Measurements from ENCODE around the gene COL12A1. TPM values are rescaled to one million over a fixed set of nuclear protein-coding genes. Genes with fewer than 3 reads are reported as not detected.
A peak's percentile ranks its signal among the peaks of the same experiment; 100 is the strongest.

COL12A1 gene
- total RNA-seq, 1 donor, result 1,591 TPM

GRCh38 chr6:75150685-75151412, 55.0 kb downstream of the COL12A1 start:
- H2AFZ ChIP-seq (ENCODE audit: low read length), result no peak overlapping the region

DNA sequence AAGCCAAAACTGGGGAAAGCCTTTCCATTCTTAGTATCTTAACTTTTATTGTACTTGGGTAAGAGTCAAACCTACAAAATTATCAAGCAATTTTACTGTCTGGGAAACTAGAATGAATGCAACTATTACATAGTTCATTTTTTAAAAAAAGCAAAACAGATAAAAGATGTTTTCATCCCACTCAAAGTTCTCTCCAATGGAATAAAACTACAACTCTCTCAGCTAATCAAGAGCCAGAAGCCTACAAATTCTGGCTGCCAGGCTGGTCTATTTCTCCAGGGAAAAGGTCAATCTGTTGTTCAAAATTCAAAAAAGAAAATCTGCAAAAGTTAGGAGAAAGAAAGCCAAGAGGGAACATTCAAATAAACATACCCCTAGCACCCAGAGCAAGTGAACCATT, 56.2 kb downstream of the COL12A1 start:
- H3K4me3 ChIP-seq (ENCODE audit: insufficient read depth, low read length), result no peak overlapping the region
- no peaks in the 10 kb centered on the region for H3K9me3 ChIP-seq (ENCODE audit: low read depth, low read length)
- H3K36me3 ChIP-seq (ENCODE audit: insufficient read depth, low read length), result peaks cover 86% of the 10 kb centered on the region
- H3K27me3 ChIP-seq (ENCODE audit: insufficient read depth, low read length), result no peaks in the 10 kb centered on the region
- no peak for DNase-seq (ENCODE audit: insufficient read length, low spot score, missing footprints)
- peaks cover 2% of the 10 kb centered on the region for H4K20me1 ChIP-seq (ENCODE audit: insufficient read depth, low read length)
- no peaks in the 10 kb centered on the region for H3K79me2 ChIP-seq (ENCODE audit: insufficient read depth, low read length)
- H3K4me1 ChIP-seq (ENCODE audit: insufficient read depth, low read length), result peaks cover 36% of the 10 kb centered on the region
- no peak overlapping the region for H2AFZ ChIP-seq (ENCODE audit: low read length)
- no peak overlapping the region for H3K4me2 ChIP-seq (ENCODE audit: insufficient read depth, low read length)
- no peak for TF ChIP-seq CTCF (IDR thresholded peaks at IDR 0.05; ENCODE audit: extremely low read depth, low read depth, low read length)
- peak overlapping the region; percentile 50 for H3K27ac ChIP-seq (ENCODE audit: low read depth, low read length)

More at GRCh38 chr6:75150685-75151412, 55.0 kb downstream of the COL12A1 start:
- H3K36me3 ChIP-seq (ENCODE audit: insufficient read depth, low read length), result peaks cover 86% of the 10 kb centered on the region
- no peaks in the 10 kb centered on the region for H3K9me3 ChIP-seq (ENCODE audit: low read depth, low read length)
- H4K20me1 ChIP-seq (ENCODE audit: insufficient read depth, low read length), result no peaks in the 10 kb centered on the region
- H3K27me3 ChIP-seq (ENCODE audit: insufficient read depth, low read length), result no peaks in the 10 kb centered on the region
- no peaks in the 10 kb centered on the region for H3K79me2 ChIP-seq (ENCODE audit: insufficient read depth, low read length)
- TF ChIP-seq CTCF (IDR thresholded peaks at IDR 0.05; ENCODE audit: extremely low read depth, low read depth, low read length), result no peak
- H3K4me2 ChIP-seq (ENCODE audit: insufficient read depth, low read length), result no peak overlapping the region
- H3K4me1 ChIP-seq (ENCODE audit: insufficient read depth, low read length), result peaks cover 43% of the 10 kb centered on the region
- no peak overlapping the region for H3K4me3 ChIP-seq (ENCODE audit: insufficient read depth, low read length)
- DNase-seq (ENCODE audit: insufficient read length, low spot score, missing footprints), result no peak
- peak overlapping the region; percentile 5 for H3K27ac ChIP-seq (ENCODE audit: low read depth, low read length)

- Histone ChIP-seq H3K27me3 (ENCODE audit: insufficient read depth, low read length) (no peaks in the 10 kb centered on the region), H3K27ac (ENCODE audit: low read depth, low read length) (peak overlapping the region; percentile 50), H4K20me1 (ENCODE audit: insufficient read depth, low read length) (peaks cover 4% of the 10 kb centered on the region), H3K79me2 (ENCODE audit: insufficient read depth, low read length) (no peaks in the 10 kb centered on the region), H3K4me1 (ENCODE audit: insufficient read depth, low read length) (peaks cover 38% of the 10 kb centered on the region), H3K4me2 (ENCODE audit: insufficient read depth, low read length) (no peak overlapping the region), H3K4me3 (ENCODE audit: insufficient read depth, low read length) (no peak overlapping the region), H3K36me3 (ENCODE audit: insufficient read depth, low read length) (peaks cover 86% of the 10 kb centered on the region), H3K9me3 (ENCODE audit: low read depth, low read length) (no peaks in the 10 kb centered on the region), H2AFZ (ENCODE audit: low read length) (no peak overlapping the region)
- TF ChIP-seq CTCF (IDR thresholded peaks at IDR 0.05; ENCODE audit: extremely low read depth, low read depth, low read length), result no peak
- DNase-seq (ENCODE audit: insufficient read length, low spot score, missing footprints), result no peak
These were observed 56.6 kb downstream of the COL12A1 start for GRCh38 chr6:75149240-75149639.

DNA sequence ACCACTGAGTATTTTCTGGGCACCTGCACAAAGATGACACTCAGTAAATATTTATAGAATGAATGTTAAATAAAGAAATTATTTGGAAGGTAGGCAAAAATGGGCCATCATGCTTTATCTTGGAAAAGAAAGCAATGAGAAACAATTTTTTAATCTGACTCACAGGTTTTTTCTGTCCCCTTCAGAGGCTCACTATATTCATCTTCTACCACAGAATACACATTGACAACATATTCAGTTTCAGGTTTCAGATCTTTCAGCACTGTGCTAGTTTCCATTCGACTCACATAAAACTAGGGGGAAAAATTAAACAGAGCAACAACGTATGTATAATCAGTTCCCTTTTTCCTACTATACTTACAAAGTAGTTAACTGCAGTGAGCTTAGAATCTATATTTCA, 58.3 kb downstream of the COL12A1 start:
- H3K4me3 ChIP-seq (ENCODE audit: insufficient read depth, low read length), result no peak overlapping the region
- H3K27ac ChIP-seq (ENCODE audit: low read depth, low read length), result peak overlapping the region; percentile 36
- no peak overlapping the region for H3K4me2 ChIP-seq (ENCODE audit: insufficient read depth, low read length)
- H4K20me1 ChIP-seq (ENCODE audit: insufficient read depth, low read length), result peaks cover 7% of the 10 kb centered on the region
- no peaks in the 10 kb centered on the region for H3K9me3 ChIP-seq (ENCODE audit: low read depth, low read length)
- H3K4me1 ChIP-seq (ENCODE audit: insufficient read depth, low read length), result peaks cover 54% of the 10 kb centered on the region
- no peaks in the 10 kb centered on the region for H3K79me2 ChIP-seq (ENCODE audit: insufficient read depth, low read length)
- H2AFZ ChIP-seq (ENCODE audit: low read length), result no peak overlapping the region
- peak; percentile 29 for DNase-seq (ENCODE audit: insufficient read length, low spot score, missing footprints)
- H3K36me3 ChIP-seq (ENCODE audit: insufficient read depth, low read length), result peaks cover 83% of the 10 kb centered on the region
- TF ChIP-seq CTCF (IDR thresholded peaks at IDR 0.05; ENCODE audit: extremely low read depth, low read depth, low read length), result no peak
- H3K27me3 ChIP-seq (ENCODE audit: insufficient read depth, low read length), result no peaks in the 10 kb centered on the region
